GM12874 (cell line): Measurements from ENCODE around the gene CLPTM1.

Experiments
- TF ChIP-seq, protein P1 (sequence below): IDR thresholded peaks from 2 replicates; pipeline ENCODE4 v1.5.1; 2011; ENCODE audit warnings: low read depth, mild to moderate bottlenecking, control low read depth, low read length, moderate library complexity; ENCODE audit not compliant: insufficient read depth

The CLPTM1 gene, protein sequence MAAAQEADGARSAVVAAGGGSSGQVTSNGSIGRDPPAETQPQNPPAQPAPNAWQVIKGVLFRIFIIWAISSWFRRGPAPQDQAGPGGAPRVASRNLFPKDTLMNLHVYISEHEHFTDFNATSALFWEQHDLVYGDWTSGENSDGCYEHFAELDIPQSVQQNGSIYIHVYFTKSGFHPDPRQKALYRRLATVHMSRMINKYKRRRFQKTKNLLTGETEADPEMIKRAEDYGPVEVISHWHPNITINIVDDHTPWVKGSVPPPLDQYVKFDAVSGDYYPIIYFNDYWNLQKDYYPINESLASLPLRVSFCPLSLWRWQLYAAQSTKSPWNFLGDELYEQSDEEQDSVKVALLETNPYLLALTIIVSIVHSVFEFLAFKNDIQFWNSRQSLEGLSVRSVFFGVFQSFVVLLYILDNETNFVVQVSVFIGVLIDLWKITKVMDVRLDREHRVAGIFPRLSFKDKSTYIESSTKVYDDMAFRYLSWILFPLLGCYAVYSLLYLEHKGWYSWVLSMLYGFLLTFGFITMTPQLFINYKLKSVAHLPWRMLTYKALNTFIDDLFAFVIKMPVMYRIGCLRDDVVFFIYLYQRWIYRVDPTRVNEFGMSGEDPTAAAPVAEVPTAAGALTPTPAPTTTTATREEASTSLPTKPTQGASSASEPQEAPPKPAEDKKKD

DNA sequence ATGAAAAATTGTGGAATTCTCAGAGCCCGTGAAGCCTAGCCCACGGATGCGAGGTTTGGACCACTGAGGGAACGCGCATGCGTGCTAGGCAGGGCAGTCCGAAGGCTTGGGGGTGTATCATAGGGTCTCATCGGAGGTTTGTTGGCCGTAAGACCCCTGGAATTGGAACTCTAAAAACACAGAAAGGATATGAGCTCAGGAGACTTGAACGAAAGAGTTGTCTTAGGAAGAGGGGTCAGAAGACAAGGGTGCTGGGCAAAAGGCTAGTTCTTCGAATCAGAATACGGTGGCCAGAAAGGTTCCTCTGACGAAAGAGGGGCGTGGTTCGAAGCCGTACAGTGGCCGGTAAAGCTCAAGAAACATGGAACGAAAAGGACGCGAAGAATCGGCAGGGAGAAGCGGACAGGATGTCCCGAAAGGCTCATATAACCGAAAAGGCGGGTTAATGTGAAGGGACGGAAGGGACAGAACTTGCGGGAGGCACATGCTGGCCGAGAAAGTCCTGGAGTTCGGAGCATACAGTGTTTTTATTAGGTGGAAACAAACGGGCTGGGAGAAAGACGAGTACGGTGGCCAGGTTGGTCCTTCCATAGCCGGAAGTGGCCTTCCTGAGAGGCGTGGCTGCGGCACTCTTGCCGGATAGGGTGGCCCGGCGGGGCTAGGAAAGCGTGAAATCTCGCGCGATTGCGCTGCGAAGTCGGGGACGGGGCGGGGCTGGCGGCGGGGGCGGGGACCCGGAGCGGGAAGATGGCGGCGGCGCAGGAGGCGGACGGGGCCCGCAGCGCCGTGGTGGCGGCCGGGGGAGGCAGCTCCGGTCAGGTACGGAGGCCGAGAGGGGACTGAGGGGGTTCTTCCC, at the start of gene CLPTM1:
CLPTM1 (plus strand) TSS at position 732 of the 856 bp plus-strand sequence; CDS start at position 748, 16 bp downstream.
- TF ChIP-seq, protein P1, sequence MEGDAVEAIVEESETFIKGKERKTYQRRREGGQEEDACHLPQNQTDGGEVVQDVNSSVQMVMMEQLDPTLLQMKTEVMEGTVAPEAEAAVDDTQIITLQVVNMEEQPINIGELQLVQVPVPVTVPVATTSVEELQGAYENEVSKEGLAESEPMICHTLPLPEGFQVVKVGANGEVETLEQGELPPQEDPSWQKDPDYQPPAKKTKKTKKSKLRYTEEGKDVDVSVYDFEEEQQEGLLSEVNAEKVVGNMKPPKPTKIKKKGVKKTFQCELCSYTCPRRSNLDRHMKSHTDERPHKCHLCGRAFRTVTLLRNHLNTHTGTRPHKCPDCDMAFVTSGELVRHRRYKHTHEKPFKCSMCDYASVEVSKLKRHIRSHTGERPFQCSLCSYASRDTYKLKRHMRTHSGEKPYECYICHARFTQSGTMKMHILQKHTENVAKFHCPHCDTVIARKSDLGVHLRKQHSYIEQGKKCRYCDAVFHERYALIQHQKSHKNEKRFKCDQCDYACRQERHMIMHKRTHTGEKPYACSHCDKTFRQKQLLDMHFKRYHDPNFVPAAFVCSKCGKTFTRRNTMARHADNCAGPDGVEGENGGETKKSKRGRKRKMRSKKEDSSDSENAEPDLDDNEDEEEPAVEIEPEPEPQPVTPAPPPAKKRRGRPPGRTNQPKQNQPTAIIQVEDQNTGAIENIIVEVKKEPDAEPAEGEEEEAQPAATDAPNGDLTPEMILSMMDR: no peak

DNA sequence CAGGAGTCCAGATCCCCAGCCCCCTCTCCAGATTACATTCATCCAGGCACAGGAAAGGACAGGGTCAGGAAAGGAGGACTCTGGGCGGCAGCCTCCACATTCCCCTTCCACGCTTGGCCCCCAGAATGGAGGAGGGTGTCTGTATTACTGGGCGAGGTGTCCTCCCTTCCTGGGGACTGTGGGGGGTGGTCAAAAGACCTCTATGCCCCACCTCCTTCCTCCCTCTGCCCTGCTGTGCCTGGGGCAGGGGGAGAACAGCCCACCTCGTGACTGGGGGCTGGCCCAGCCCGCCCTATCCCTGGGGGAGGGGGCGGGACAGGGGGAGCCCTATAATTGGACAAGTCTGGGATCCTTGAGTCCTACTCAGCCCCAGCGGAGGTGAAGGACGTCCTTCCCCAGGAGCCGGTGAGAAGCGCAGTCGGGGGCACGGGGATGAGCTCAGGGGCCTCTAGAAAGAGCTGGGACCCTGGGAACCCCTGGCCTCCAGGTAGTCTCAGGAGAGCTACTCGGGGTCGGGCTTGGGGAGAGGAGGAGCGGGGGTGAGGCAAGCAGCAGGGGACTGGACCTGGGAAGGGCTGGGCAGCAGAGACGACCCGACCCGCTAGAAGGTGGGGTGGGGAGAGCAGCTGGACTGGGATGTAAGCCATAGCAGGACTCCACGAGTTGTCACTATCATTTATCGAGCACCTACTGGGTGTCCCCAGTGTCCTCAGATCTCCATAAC, 49.6 kb upstream of the CLPTM1 start, which contains the start of gene APOE:
APOE (plus strand) TSS at position 360 of the 724 bp plus-strand sequence. CDS start 829 bp downstream, outside the sequence.
- TF ChIP-seq, protein P1: no peak

DNA sequence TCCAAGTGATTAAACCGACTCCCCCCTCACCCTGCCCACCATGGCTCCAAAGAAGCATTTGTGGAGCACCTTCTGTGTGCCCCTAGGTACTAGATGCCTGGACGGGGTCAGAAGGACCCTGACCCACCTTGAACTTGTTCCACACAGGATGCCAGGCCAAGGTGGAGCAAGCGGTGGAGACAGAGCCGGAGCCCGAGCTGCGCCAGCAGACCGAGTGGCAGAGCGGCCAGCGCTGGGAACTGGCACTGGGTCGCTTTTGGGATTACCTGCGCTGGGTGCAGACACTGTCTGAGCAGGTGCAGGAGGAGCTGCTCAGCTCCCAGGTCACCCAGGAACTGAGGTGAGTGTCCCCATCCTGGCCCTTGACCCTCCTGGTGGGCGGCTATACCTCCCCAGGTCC, 47.6 kb upstream of the CLPTM1 start:
- TF ChIP-seq, protein P1: no peak

DNA sequence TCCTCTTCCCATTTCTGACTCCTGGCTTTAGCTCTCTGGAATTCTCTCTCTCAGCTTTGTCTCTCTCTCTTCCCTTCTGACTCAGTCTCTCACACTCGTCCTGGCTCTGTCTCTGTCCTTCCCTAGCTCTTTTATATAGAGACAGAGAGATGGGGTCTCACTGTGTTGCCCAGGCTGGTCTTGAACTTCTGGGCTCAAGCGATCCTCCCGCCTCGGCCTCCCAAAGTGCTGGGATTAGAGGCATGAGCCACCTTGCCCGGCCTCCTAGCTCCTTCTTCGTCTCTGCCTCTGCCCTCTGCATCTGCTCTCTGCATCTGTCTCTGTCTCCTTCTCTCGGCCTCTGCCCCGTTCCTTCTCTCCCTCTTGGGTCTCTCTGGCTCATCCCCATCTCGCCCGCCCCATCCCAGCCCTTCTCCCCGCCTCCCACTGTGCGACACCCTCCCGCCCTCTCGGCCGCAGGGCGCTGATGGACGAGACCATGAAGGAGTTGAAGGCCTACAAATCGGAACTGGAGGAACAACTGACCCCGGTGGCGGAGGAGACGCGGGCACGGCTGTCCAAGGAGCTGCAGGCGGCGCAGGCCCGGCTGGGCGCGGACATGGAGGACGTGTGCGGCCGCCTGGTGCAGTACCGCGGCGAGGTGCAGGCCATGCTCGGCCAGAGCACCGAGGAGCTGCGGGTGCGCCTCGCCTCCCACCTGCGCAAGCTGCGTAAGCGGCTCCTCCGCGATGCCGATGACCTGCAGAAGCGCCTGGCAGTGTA, 46.9 kb upstream of the CLPTM1 start:
- TF ChIP-seq, protein P1: no peak

DNA sequence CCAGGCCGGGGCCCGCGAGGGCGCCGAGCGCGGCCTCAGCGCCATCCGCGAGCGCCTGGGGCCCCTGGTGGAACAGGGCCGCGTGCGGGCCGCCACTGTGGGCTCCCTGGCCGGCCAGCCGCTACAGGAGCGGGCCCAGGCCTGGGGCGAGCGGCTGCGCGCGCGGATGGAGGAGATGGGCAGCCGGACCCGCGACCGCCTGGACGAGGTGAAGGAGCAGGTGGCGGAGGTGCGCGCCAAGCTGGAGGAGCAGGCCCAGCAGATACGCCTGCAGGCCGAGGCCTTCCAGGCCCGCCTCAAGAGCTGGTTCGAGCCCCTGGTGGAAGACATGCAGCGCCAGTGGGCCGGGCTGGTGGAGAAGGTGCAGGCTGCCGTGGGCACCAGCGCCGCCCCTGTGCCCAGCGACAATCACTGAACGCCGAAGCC, 46.3 kb upstream of the CLPTM1 start:
- TF ChIP-seq, protein P1: no peak

DNA sequence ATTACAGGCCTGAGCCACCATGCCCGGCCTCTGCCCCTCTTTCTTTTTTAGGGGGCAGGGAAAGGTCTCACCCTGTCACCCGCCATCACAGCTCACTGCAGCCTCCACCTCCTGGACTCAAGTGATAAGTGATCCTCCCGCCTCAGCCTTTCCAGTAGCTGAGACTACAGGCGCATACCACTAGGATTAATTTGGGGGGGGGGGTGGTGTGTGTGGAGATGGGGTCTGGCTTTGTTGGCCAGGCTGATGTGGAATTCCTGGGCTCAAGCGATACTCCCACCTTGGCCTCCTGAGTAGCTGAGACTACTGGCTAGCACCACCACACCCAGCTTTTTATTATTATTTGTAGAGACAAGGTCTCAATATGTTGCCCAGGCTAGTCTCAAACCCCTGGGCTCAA, 45.4 kb upstream of the CLPTM1 start:
- TF ChIP-seq, protein P1: no peak
